Stimulated activated CD8-positive, alpha-beta memory T cell treated with anti-CD3 and anti-CD28 coated beads, Interleukin-12 subunit alpha, Interleukin-12 subunit beta, amount 100 ng/mL, for 24 hours (primary cell): ENCODE results near the gene PGGT1B.
"Not testable (repeated sequence)": the region's sequence is repeated elsewhere in the genome, so short reads cannot be mapped to it uniquely, and the experiment has no call there.

Experiments
- DNase-seq: peaks from one replicate; pipeline ENCODE4 v3.0.0-alpha.2; 2020; ENCODE audit errors: extremely low read depth

Gene PGGT1B

DNA sequence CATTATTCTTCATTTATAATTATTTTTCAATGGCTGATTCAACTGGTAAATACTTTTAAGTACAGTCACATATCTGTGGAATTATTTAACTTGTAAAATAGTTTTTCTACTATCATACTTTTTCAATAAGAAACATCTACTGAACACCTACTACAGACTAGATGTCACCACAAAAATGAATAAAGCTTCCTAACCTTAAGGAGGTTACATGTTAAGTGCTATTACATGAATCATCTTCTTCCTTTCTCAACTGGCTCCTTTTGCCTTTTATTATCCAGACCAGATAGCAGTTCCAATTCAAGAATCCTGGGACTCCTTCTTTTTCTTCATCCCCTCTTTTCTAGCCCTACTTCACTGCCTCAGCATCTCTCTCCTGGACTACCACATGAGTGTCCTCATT, 4.7 kb downstream of the PGGT1B start:
- DNase-seq, result no peak

DNA sequence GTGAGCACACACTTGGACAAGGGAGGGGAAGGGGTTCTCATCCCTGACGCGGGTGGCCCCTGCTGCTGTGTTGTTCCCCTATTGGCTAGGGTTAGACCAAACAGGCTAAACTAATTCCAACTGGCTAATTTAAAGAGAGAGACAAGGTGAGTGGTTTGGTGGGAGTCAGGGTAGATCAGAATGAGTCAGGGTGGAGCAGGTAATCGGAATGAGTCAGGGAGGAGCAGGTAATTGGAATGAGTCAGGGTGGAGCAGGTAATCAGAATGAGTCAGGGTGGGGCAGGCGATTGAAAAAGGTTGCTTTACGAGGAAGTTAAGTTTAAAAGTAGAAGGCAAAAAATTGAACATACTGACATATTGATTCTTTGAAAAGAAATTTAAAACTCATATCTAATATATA, 13.3 kb downstream of the PGGT1B start:
- DNase-seq, result not testable (repeated sequence)

DNA sequence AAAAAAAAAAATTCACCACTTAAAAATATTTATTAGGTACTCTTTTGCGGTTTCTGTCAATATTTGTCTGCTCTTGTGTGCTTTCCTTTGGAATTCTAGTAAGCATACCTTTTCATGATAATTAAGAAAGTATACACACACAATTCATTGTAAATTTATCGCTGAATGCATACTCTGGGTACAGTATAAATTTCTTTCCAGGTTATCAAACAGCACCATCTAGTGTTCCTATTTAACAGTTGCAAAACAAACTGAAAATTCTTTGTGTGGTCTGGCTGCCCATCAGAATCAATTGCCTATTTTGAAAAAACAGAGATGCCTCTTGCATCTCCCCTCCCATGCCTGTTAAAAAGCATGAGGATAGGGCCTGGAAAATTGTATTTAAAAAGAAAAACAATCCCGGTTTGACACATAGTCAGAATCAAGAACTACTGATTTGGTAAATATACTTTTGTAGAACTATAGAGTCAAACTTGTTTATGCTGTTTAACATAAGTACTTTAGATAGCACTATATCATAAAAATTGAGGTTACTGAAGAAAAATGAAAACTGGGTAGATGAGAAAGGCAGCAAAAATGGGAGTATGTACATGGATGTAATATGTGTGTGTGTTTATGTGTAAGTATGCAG, 16.2 kb downstream of the PGGT1B start:
- no peak for DNase-seq

DNA sequence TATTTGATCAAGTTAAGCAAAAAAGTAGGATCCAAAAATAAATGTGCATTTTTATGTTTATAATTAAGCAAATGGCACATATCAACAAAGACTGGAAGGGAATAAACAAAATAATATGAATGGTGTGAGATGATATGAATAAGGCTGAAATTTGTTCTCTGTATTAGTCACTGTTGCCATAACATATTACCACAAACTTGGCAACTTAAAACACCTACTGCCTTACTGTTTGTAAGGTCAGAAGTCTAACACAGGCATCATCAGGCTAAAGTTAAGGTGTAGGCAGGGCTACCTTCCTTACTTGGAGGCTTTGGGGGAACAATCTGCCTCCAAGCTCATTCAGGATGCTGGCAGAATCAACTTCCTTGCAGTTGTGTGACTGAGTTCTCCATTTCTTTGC, 19.3 kb downstream of the PGGT1B start:
- DNase-seq, result no peak

DNA sequence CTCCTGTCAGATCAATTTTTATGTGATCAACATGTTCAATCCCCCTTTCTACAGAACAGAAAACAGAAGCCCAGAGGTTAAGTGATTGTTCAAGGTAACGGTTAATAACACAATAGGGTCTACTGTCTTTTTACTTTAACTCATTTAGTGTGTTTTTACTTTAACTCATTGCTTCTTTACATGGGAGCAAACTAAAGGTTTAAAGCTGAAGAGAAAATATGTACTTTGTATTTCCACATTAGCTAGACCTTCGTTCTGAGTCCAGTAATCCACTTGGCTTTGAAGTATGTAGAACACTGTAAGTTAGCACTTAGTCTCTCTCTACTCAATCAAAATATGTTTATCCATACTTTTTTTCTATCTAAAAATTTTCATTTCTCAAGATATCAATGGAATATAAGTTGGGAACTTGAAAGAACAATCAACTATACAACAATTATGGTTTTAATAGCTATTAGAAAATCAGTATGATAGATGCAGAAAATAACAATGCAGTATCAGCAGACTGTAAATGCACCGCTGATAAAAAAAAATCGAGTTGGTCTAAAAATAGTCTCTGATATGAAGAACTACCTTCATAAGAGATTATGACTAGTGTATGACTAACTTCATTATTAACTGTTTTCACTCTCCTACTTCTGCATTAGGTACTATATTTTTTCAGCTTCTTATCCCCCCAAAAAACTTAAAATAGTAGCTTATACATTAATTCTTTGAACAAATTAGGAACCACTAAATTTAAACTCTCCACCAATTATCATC, 20.6 kb downstream of the PGGT1B start:
- DNase-seq, result no peak

DNA sequence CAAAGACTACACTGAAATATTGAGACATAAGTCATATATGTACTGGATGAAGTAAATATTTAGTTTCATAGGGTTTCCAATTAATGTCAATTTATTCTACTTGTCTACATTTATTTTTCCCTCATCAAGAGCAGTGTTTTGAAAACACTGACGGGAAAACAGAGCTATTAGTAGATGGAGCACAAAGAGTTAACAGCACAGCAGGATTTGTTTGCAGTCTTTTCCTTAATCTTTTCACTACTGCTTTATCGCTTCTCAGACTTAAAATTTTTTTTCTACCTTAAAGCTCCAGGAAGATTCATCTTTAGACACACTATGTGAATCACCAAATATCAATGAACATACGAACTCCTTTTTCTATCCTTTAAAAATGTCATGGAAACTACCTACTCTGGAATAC, 25.6 kb downstream of the PGGT1B start:
- no peak for DNase-seq

DNA sequence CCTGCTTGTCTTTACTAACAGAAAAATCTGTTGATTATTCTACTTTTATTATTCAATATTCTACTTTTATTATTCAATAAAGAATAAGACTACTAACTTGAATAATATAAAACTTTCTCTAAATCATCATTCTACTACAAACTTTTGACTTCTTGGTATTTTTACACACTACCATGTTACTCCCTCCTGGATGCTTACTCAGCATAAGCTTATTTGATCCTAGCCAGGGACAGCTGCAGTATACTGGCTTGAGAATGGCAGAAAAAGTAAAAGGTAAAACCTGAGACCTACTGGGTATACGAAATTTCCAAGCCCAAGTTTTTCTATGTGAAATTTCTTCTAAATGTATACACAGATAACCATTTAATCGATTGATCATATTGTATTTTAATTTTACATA, 26.1 kb downstream of the PGGT1B start:
- DNase-seq, result no peak

DNA sequence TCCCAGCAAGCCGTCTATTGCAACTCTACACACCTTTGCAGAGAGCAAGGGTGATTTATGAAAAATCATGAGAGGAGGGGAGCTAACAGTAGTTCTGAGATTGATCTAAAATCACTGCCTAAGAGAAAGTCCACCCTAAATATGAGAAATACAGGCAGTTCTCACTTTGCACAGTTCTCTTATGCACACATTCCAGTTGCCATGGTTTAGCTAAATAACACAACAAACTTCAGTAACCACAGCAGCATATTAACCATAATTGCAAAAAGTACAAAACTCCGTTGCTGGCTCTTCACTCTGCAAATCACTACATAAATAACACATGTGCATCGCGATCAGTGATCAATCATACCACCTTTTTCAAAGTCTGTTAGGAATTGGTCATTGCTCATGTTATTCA, 31.1 kb downstream of the PGGT1B start:
- no peak for DNase-seq

DNA sequence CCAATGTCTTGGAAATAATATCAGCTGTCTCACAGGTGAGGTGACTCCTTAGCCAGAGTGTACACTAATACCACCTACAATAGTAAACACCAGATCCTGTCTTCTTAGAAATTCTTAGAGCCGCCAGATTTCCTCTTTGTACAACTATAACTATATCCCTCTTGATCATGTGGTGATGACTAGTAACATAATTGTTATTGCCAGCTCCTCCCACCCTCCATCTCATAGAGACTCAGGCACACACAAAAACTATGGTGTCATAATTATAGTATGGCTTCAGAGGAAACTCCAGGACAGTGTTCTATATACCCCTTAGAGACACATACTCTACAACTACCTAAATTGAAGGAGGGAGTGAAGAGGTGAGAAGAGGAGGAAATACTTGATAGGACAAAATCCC, 33.1 kb downstream of the PGGT1B start:
- DNase-seq, result no peak

DNA sequence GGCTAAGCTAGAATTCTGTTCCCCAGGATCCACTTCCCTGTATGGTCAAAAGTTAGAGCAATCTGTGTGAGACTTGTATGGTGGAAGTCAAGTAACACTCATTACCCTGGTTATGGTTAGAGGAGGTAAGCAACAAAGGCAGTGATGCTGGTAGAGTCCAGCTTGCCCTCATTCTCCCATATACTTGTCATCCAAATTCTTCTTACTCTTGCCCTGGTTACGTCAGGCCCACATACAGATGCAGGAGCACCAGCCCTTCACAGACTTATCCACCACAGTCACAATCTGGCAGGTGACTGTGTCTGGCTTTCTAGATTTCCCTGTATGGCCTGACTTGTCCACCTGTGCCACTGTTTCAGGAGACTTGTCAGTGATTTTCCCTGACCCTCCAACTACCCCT, 35.4 kb downstream of the PGGT1B start:
- DNase-seq, result no peak

DNA sequence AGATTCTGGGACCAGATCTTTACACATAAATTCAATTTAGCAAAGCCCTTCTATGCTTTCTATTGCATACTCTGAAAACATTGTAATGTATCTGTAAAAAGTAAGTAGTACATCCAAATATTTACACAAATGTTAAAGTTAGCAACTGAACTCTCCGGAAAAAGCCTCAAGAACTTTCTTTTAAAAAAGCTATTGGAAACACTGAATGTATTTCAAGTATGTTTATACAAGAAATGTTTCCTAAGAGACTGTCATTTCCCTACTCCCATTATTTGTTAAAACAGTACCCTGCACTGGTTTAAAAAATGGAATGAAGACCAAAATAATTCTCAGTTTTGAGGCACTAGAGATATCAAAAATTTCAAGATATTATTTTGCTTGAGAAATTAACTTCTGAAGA, 48.1 kb downstream of the PGGT1B start:
- DNase-seq, result no peak

DNA sequence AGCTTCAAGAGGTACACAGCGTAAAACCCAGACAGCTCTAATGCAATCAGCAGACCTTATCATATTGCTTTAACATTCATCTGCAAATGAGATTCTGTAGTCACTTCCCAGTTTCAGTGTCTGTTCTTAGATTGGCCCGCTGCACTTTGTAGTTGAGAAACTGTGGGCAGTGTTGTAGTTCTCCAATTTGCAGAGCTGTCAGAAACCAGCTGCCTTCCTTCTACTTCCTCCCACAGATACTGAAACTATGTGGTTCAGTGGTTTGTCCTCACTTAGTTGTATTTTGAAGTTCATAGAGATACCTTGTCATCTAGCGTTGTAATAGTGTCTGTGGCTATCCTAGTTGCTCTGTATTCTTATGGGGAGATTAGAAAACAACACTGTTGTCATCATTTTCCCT, 53.4 kb downstream of the PGGT1B start:
- peak; percentile 22 for DNase-seq

DNA sequence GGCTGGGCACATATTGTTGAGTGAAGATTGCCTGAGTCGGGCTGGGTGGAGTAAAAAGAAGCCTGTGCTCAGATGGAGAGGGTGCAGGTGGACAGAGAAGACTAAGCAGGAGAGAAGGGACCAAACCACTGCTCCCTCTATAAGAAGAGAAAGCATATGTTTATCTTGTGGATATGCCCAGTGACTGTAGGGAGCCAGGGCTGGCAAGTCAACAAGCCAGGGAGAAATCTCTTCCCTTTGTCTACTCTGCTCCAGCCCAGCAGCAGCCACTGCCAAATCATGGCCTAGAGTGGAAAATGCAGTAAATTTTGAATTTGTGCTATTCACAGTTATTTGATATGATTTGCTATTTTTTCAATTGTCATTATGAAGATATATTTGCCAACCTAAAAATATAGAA, 59.7 kb downstream of the PGGT1B start:
- DNase-seq, result no peak

DNA sequence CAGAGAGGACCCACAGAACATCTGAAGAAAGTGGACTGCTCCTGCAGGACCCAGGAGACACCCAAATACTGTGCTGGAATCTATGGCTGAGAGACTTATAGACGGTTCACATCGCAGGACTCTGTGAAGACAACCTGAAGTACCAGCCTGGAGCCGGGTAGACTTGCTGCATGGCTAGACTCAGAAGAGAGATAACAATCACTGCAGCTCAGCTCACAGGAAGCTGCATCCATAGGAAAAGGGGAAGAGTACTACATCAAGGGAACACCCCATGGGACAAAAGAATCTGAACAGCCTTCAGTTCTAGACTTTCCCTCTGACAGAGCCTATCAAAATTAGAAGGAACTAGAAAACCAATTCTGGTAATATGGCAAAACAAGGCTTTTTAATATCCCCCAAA, 66.5 kb downstream of the PGGT1B start:
- no peak for DNase-seq

DNA sequence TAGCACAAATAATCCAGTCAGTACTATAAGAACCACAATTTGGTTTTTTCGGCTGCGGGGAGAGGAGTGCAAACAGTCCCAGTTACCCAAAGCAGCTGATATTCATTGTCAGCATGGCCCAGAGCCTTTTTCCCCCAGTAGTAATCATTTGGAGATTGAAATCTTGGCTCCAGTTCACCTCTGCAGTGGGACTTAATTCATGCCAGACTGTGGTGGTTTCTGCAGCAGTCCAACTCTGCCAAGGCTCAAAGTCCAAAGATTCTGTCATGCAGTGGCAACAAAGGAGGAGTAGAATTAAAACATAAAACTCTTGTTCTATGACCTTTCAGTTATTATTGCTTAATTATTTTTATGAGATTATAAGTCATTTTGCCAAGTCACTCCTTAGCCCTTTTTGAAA, 68.0 kb downstream of the PGGT1B start:
- DNase-seq, result no peak

DNA sequence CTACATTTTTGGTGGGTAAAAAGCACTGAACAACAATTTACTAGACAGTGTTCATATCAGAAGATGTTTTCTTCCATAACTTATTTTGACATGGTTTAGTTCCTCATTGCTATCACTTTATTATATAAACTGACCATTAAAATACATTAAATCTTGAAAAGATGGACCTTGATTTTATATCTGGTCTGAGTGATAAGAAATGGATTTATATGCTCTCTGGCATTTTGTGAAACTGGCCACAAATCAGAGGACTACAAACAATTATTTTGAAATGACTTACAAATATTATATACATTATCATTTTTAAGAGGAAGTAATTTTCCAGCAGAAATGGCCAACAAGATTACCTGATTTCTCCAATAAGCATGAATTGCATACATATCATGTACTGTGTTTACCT, 69.4 kb downstream of the PGGT1B start:
- no peak for DNase-seq

DNA sequence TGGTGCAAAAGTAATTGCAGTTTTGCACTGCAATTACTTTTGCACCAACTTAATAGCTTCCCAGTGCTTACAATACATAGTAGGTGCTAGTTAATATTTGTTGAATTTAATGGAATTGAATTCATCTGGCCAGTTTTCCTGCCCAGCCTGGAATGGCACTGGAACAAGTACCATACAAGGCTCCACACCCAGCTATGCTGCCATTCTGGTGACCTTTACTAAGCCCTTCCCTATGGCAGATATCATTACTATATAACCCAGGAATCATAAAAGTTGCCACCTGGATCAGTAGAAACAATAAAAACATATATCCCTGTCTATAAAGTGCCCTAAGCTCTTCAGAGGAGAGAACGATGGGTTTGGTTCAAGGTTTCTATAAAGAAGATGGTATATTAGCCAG, 70.6 kb downstream of the PGGT1B start:
- no peak for DNase-seq

DNA sequence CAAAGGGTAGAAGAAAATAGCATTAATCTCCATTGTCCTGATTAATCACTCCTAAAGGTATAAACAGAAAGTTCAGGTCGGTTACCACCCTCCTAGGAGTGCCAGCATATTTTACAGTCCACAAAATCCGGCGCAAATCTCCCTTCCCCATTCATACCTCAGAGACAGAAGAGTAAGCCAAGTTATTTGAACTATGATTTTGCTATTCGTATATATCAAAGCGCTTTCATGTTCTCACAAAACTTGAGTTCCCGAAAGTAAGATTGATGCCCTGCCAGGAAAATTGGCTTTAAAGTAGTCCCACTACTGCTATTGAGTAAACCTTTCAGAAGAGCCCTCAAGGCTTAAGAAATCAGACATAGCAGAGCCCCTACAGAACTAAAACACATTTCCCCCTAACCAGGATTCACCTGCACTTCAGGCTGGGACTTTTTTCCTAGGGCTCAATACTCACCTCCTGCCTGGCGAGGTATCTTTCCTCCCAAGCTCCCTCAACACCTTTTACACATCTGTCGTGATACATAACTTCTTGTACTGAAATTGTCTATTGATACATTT, 71.1 kb downstream of the PGGT1B start:
- no peak for DNase-seq

DNA sequence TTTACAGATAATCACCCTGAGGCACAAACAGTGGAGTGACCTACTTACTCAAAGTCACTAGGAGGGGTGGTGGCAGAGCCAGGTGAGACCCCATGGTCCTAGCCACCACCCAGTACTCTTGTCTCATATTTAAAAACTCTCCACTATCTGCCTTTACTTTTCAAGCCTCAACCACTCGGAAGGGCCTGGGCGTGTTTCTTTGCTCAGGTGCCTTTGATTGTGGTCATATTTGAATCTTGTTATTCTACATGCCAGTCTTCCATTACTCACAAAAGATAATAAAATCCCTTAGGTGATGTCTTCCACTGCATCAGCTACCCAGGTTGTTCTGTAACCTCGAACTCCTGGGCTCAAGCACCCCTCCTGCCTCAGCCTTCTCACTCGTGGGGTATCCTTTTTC, 72.3 kb downstream of the PGGT1B start:
- DNase-seq, result no peak

DNA sequence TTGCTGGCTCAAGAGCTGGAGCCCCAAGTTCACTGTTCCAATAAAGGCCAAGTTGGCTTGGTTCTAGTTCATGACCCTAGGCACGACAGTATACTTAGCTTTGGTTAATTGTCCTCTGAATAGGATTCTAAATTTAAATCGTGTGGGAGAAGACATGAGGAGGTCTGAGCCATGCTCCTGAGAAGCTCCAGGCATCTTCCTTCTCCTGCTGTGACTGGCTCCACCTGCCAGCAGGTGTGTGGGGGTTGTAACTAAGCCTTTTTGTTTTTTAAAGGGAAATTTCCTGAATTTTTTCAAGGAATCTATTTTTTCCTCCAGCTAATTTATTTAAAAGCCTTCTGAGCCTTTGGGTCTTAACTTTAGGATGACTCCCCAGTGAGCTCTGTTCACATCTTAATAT, 72.8 kb downstream of the PGGT1B start:
- DNase-seq, result no peak

DNA sequence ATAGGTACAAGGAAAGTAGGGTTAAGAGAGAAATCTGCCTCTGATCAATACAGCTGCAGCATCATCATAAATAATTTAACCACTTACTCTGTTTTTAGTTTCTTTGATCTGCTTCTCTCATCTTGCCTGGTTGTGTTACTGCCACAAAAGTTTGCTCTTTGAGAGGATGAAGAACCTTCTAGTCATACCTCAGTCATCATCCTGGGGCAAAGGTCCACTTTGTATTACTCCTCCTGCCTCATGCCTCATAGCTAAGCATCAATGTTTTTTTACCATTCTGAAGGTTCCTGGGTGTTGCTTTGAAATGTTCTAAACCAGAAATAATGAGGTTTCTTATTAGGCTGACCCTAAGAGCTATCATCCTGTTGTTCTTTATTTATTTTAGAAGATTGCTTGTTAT, 75.9 kb downstream of the PGGT1B start:
- no peak for DNase-seq

DNA sequence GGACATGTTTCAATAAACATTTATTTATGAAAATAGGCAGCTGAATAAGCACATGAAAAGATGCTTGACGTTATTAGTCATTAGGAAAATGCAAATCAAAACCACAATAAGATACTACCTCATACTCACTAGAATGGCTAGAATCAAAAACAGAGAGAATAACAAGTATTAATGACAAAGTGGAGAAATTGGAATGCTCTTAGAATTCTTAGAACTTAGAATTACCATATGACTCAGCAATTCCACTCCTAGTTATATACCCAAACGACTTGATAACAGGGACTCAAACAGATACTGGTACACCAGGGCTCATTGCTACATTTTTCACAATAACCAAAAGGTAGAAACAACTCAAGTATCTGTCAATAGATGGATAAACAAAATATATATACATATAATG, 77.9 kb downstream of the PGGT1B start:
- DNase-seq, result no peak

DNA sequence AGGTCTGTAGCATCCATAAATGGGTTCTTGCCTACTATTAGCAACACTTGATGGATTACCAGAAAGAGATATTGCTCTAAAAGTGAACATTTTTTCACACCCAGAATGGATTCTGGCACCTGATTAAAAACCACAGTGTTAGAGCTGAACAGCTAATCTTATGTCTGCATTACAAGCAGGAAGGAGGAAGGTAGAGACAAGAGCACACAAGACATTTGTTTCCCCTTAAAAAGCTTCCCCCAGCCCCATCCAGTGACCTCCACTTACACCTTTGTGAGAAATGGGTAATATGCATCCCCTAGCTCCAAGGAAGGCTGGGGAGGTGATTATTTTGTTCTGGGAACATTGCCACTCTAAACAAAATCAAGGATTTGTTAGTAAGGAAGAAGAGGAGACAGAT, 80.9 kb downstream of the PGGT1B start:
- no peak for DNase-seq
